ENCODE measurements around the gene PCDHGC3.

- TF ChIP-seq EP300 (IDR thresholded peaks at IDR 0.05; ENCODE audit: borderline replicate concordance) (no peak), TCF12 (IDR thresholded peaks at IDR 0.05; ENCODE audit: low read depth) (no peak), REST (IDR thresholded peaks at IDR 0.05; ENCODE audit: low read depth) (no peak), CEBPB (IDR thresholded peaks at IDR 0.05) (no peak)
Observed at GRCh38 chr5:141517880-141518617, 42.3 kb downstream of the PCDHGC3 start.
